GM21390 (cell line): ENCODE results near the gene TTBK1.

Experiments
- ATAC-seq: cut with Tn5 transposase; IDR thresholded peaks from one replicate; pipeline ENCODE4 v1.9.1; 2021; ENCODE audit not compliant: unreplicated experiment

The TTBK1 gene

DNA sequence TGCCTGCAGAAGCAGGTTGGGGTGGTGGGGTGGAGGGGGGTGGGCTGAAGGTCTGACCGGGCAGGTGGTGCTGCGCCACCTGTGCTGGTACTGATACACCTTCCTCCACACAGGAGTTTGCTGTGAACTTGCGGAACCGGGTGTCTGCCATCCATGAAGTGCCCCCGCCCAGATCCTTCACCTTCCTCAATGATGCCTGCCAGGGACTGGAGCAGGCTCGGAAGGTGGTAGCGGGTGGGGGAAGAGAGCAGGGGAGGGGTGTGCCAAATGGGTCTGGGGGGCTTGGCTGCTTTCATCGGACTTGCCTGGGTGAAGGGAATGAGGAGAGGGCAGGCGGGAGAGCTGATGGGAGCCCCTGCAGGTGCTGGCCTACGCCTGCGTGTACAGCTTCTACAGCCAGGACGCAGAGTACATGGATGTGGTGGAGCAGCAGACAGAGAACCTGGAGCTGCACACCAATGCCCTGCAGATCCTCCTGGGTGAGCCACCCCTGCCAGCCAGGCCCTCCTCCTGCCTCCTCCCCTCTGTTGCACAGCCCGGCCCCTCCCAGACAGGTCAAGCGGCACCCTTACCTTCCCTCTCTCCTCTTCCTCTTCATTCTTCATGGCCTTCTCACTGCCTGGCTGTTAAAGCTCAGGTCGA, 20.7 kb upstream of the TTBK1 start:
- ATAC-seq: no peak

DNA sequence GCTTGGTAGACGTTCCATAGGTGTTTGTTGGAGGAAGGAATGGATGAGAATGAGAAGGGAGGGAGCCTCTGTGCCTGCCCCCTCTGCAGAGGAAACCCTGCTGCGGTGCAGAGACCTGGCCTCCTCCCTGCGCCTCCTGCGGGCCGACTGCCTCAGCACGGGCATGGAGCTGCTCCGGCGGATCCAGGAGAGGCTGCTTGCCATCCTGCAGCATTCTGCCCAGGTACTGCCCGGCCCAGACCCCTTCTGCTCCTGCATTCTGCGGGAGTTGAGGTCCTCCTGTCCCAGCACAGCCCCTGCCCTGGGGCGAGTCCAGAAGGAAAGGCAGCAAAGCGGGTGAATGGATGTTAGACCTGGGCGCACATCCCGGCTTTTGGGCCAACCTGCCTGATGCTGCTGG, 20.1 kb upstream of the TTBK1 start:
- ATAC-seq: no peak

DNA sequence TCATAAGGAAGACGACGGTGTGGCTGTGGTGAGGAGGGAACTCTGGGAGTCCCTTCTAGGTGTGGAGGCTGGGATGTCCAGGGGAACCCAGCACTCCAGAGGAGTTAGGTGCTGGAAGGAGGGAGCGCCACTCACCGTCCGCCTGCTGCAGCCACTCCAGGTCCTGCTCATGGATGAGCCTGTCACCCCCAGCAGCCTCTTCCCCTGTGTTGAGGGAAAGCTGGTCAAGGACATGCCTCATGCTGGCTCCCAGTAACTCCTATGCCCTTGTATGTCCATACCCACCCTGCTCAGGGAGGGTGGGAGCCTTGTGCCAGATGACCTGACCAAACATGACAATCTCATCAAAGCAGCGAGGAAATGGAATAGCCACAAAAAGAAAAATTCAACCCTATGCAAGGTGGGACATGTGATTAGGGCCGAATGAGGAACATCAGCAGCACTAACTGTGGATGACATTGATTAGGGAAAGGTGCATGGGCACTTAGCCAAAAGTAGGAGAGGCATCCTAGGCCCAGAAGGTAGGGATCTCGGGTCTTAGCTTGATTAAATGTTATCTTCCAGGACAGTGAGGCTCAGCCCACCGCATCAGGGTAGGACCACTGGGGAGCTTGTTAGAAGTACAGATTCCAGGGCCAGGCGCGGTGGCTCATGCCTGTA, 17.0 kb upstream of the TTBK1 start:
- ATAC-seq: no peak

- ATAC-seq: peak; percentile 86
These were observed 14.1 kb upstream of the TTBK1 start, which contains the start of gene DNPH1 for GRCh38 chr6:43228951-43229802. DNPH1 (minus strand) TSS chr6:43229481; CDS start chr6:43229456, 25 bp downstream.

GRCh38 chr6:43229803-43230620, 13.3 kb upstream of the TTBK1 start:
- ATAC-seq: no peak

DNA sequence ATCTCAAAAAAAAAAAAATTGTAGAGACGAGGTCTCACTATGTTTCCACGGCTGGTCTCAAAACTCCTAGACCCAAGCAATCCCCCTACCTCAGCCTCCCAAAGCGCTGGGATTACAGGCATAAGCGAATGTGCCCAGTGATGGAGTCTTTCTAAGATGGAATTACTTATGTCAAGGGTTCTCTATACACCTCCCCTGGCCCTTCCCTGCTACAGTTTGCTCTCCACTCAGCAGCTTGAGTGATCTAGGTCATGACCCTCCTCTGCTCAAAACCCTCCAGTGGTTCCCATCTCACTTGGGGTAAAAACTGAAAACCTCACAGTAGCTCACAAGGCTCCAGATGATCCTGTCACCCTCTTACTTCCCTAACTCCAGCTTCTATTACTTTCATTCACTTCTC, 12.2 kb upstream of the TTBK1 start:
- ATAC-seq: no peak

DNA sequence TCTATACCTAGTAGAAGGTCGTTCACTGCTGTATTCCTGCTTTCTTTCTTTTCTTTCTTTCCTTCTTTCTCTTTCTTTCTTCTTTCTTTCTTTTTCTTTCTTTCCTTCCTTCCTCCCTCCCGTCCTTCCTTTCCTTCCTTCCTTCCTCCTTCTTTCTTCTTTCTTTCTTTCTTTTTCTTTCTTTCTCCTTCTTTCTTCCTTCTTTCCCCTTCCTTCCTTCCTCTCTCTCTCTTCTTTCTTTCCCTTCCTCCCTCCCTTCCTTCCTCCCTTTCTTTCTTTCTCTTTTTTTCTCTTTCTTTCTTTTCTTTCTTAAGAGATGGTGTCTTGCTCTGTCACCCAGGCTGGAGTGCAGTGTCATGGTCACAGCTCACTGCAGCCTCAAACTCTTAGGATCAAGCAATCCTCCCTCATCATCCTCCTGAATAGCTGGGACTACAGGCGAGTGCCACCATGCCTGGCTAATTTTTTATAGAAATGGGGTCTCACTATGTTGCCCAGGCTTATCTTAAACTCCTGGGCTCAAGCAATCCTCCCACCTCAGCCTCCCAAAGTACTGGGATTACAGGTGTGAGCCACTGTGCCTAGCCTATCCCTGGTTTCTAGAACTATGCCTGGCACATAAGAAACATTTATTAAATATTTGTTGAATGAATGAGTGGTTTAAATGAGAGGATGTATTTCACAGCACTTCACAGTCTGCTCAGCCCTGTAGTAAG, 11.4 kb upstream of the TTBK1 start:
- no peak for ATAC-seq

GRCh38 chr6:43235841-43236240, 7.4 kb upstream of the TTBK1 start:
- ATAC-seq: no peak

GRCh38 chr6:43239054-43239453, 4.2 kb upstream of the TTBK1 start:
- ATAC-seq: no peak

DNA sequence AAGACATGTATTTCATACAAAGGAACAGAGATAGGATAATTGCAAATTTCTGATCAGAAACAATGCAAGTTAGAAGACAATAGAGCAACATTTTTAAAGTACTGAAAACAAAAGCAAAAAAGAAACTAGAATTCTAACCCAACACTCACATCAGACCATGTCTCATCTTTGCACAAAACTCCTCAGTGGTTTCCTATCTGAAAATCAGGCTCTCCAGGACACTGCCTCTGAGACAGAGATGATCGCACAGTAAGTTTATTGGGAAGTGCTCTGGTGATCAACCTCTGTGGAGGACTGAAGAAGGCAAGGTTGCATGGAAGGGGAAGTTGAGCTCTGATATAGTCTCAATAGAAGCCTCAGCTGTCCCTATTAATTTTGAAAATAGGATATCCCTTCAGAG, 2.3 kb upstream of the TTBK1 start:
- ATAC-seq: no peak

- ATAC-seq: no peak
These were observed 1.8 kb upstream of the TTBK1 start for GRCh38 chr6:43241446-43241845.

DNA sequence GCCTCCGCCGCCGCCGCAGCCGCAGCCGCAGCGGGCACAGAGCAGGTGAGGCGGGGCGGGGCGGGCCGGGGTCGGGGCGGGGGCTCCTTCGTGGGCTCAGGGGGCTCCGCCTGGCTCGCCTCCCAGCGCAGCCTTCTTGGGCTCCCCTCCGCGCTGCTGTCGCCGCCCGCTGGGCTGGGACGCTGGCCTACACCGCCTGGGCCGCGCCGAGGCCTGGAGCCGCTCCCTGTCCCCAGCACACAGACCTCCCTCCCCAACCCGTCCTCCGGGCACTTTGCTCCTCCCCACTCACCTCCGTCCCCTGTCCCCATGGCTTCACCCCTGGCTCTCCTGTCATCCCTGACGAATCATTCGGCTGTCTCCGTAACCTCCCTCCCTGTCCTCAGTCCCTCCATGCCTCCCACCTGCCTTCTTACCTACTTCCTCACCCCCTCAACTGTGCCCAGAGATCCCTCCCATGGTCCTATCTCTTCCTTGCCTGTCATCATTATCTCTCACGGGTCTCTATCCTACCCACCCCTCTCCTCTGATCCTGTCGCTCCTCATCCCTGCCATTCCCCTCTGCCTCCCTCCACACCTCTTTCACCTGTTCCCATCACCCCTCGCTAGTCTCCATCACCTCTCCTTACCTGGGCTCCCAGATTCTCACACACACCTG, 512 bp downstream of the TTBK1 start:
- no peak for ATAC-seq

GRCh38 chr6:43246301-43247113, 3.2 kb downstream of the TTBK1 start:
- ATAC-seq: peak; percentile 24

DNA sequence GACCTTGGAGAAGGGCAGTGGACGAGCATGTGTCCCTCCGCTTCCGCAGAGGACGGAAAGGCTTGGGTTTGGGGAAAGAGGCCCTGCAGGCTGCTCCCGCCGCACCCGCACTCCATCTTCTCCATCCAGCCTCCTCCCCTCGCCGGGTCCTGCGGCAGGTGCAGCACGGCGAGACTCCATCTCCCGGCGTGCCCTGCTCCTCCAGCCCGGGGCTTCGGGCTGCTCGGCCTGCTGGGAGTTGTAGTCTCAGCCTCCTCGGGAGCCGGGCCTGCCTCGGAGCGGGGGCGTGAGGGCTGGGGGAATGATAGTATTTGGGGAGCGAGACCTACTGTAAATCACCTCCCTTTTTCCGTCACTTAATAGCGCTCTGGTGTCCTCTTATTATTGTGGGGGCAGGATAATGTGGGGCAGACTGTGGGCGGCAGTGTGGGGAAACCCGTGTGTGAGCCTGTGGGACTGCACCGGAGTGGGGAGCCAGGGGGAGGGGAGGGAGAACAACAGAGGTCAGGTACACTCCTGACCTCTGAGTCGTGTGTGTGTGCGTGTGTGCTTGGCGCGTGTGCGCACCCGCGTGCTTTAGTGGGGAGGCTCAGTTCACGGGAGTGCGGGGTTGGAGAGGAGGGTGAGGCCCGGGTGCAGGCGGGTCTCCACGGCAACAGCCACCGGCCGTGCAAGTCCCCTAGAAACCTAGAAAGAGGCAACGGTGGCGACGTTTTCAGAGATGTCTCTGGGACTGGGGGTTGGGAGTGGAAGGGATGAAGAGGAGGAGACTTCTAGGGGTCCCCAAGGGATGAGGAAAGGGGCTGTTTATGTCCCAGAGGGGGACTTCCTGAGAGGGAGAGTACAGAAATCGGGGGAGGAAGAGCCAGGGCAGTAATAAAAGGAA, 4.1 kb downstream of the TTBK1 start:
- ATAC-seq: peak; percentile 87

- no peak for ATAC-seq
These were observed 4.8 kb downstream of the TTBK1 start for GRCh38 chr6:43248101-43248500.

- no peak for ATAC-seq
These were observed 5.5 kb downstream of the TTBK1 start for GRCh38 chr6:43248791-43249190.

GRCh38 chr6:43250992-43251373, 7.7 kb downstream of the TTBK1 start:
- ATAC-seq: no peak

DNA sequence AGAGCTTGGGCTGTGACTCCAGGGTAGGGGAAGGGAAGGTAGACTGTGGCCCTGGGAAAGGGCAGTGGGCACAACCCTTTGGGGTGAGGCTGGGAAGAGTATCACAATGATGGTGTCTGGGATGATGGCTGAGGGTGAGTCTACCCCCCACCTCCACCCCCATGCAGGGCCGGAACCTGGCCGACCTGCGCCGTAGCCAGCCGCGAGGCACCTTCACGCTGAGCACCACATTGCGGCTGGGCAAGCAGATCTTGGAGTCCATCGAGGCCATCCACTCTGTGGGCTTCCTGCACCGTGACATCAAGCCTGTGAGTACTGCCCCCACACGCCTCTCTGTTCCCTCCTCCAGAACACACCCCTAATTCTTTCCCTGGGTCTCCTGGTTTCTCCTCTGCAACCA, 10.1 kb downstream of the TTBK1 start:
- no peak for ATAC-seq
